HCT116 (cell line): ENCODE results near the gene TIAM1. TPM values are rescaled to one million over a fixed set of nuclear protein-coding genes. Genes with fewer than 3 reads are reported as not detected.

Source experiments
- ATAC-seq: fragments of 200-7000 bp; cut with Tn5 transposase; 2 replicates; pipeline ENCODE4 v1.9.1; 2020; ENCODE audit warnings: mild to moderate bottlenecking, moderate library complexity
- BruUV-seq: library from RNA; stranded (reverse); fragments of 400-500 nt; replicated peaks from 2 replicates; lab custom pipeline; 2021; lab: Mats Ljungman, UMichigan
- CTCF ChIA-PET: fragments of 300-600 bp; sonication (Branson Sonifier 250); formaldehyde crosslinking; loops from one replicate; lab custom pipeline; 2021; ENCODE audit warnings: antibody characterized with exemption; lab: Charles Lee
- POLR2A ChIA-PET: fragments of 300-600, 350-600 bp; sonication (Branson Sonifier 250); formaldehyde crosslinking; loops from one replicate; lab custom pipeline; 2021; ENCODE audit warnings: antibody characterized with exemption; lab: Charles Lee
- RAD21 ChIA-PET, 2 experiments: fragments of 300-600 bp; sonication (Branson Sonifier 250); formaldehyde crosslinking; loops; one replicate each; lab custom pipeline; 2023; ENCODE audit warnings: low total read pairs in 2 of 2; ENCODE audit not compliant: uncharacterized antibody in 2 of 2, unreplicated experiment in 2 of 2, low non-redundant PET in 1 of 2; lab: Charles Lee
- DNase-seq: peaks from one replicate; pipeline ENCODE4 v3.0.0-alpha.2; 2010; ENCODE audit warnings: low read depth, low spot score
- H2AFZ ChIP-seq: fragments of 200-600 bp; shearing (Covaris generic), sonication (generic); 2 replicates; pipeline ENCODE4 v1.6.1; 2017; ENCODE audit warnings: low read depth, mixed run types, mixed read lengths, antibody characterized with exemption, low read length; ENCODE audit not compliant: poor library complexity, severe bottlenecking
- H3K27ac ChIP-seq: 2 replicates; pipeline ENCODE4 v1.5.1; 2012; ENCODE audit warnings: low read depth, low read length
- H3K27me3 ChIP-seq: fragments of 200-600 bp; sonication (generic); 2 replicates; pipeline ENCODE4 v1.6.1; 2016; ENCODE audit warnings: mixed run types, low read length, mixed read lengths; ENCODE audit not compliant: insufficient read depth
- H3K36me3 ChIP-seq, 2 experiments: fragments of 200-500 bp in 1 of 2; fragments of 200-600 bp in 1 of 2; sonication (Bioruptor generic) in 1 of 2; sonication (generic) in 1 of 2; 2 replicates each; pipeline versions ENCODE4 v1.5.1 to v1.6.1; 2014 to 2016; ENCODE audit warnings: low read length in 2 of 2, inconsistent platforms in 1 of 2, mixed read lengths in 1 of 2, mixed run types in 1 of 2; ENCODE audit not compliant: insufficient read depth in 2 of 2, control insufficient read depth in 1 of 2
- H3K4me1 ChIP-seq, 2 experiments: fragments of 200-600 bp in 1 of 2; sonication (generic) in 1 of 2; 2 replicates each; pipeline versions ENCODE4 v1.5.1 to v1.6.1; 2012 to 2017; ENCODE audit warnings: low read length in 2 of 2, inconsistent platforms in 1 of 2, mild to moderate bottlenecking in 1 of 2, mixed read lengths in 1 of 2, mixed run types in 1 of 2, moderate library complexity in 1 of 2; ENCODE audit not compliant: insufficient read depth in 2 of 2, control insufficient read depth in 1 of 2
- H3K4me2 ChIP-seq: fragments of 200-600 bp; sonication (generic); 2 replicates; pipeline ENCODE4 v1.6.1; 2017; ENCODE audit warnings: mixed run types, low read length, mixed read lengths
- H3K4me3 ChIP-seq, 2 experiments: fragments of 200-600 bp in 1 of 2; sonication (generic) in 1 of 2; replicated peaks in 1 of 2; 2 replicates each; pipeline ENCODE4 v1.5.1; 2011 to 2016; ENCODE audit warnings: low read length in 2 of 2, control low read depth in 1 of 2, low read depth in 1 of 2, mild to moderate bottlenecking in 1 of 2, mixed read lengths in 1 of 2, mixed run types in 1 of 2
- H3K79me2 ChIP-seq: fragments of 200-600 bp; sonication (generic); 2 replicates; pipeline ENCODE4 v1.6.1; 2017; ENCODE audit warnings: mild to moderate bottlenecking, mixed run types, low read length, moderate library complexity, mixed read lengths; ENCODE audit not compliant: insufficient read depth
- H3K9ac ChIP-seq: fragments of 200-600 bp; sonication (generic); 2 replicates; pipeline ENCODE4 v1.6.1; 2016; ENCODE audit warnings: low read length, mixed read lengths
- H3K9me2 ChIP-seq: fragments of 200-600 bp; sonication (generic), shearing (Covaris generic); 2 replicates; pipeline ENCODE4 v1.6.1; 2017; ENCODE audit warnings: mixed run types, mild to moderate bottlenecking, moderate library complexity; ENCODE audit not compliant: insufficient read depth
- H3K9me3 ChIP-seq, 2 experiments: fragments of 200-500 bp in 1 of 2; fragments of 200-600 bp in 1 of 2; sonication (Bioruptor generic) in 1 of 2; sonication (generic) in 1 of 2; 2 replicates each; pipeline ENCODE4 v1.6.1; 2014 to 2017; ENCODE audit warnings: low read length in 2 of 2, mixed read lengths in 2 of 2, inconsistent platforms in 1 of 2, low read depth in 1 of 2, mild to moderate bottlenecking in 1 of 2, mixed run types in 1 of 2, moderate library complexity in 1 of 2; ENCODE audit not compliant: control insufficient read depth in 1 of 2, insufficient read depth in 1 of 2
- H4K20me1 ChIP-seq: fragments of 200-600 bp; sonication (generic), shearing (Covaris generic); 2 replicates; pipeline ENCODE4 v1.6.1; 2017; ENCODE audit warnings: mixed run types, mild to moderate bottlenecking, moderate library complexity; ENCODE audit not compliant: insufficient read depth
- EGR1 ChIP-seq: IDR thresholded peaks from 2 replicates; pipeline ENCODE4 v1.6.1; 2012; ENCODE audit warnings: low read depth
- JUND ChIP-seq: IDR thresholded peaks from 2 replicates; pipeline ENCODE4 v1.6.1; 2012
- POLR2A ChIP-seq: IDR thresholded peaks from 2 replicates; pipeline ENCODE4 v1.7.0; 2011; ENCODE audit warnings: borderline replicate concordance; ENCODE audit not compliant: insufficient read depth, insufficient read length; ENCODE audit errors: extremely low read depth
- SP1 ChIP-seq: IDR thresholded peaks from 2 replicates; pipeline ENCODE4 v1.6.1; 2012; ENCODE audit warnings: low read depth
- ZFX ChIP-seq: fragments of 450-650 bp; IDR thresholded peaks from 2 replicates; pipeline ENCODE4 v1.6.1; 2017
- intact Hi-C: fragments of 100-400 bp; cut with micrococcal nuclease; formaldehyde crosslinking; loops from 2 replicates; pipeline ENCODE4 v1.10.0; 2022
- total RNA-seq: library from RNA; stranded (reverse); gene quantifications from one replicate; pipeline ENCODE4 v1.2.1, GENCODE V29; 2021; ENCODE audit not compliant: unreplicated experiment

The TIAM1 gene
- total RNA-seq, 1 experiment from 2014 or later: 47.8 TPM

DNA sequence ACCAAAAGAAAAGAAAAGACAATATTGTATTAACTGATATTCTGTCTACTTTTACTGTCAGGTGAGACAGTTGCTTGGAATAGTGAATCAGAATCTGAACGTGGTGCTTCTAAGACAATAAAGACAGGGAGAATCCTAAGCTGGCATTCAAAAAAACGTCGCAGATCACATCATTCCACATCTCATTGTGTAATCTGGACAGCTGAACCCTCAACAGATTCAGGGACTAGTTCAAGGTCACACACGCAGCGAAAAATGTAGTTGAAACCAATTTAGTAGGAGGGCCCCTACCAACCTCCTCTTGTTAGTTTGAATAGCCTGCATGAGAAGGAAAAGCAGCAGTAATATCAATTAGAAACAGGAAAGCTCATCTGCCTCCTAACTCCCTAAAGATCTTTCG lies 259.4 kb downstream of the TIAM1 start:
- ChIA-PET RAD21 (no interaction called here), CTCF (no interaction called here), POLR2A (no interaction called here)
- no peaks in the 10 kb centered on the region for H3K9me2 ChIP-seq
- H3K36me3 ChIP-seq: no peaks in the 10 kb centered on the region
- H3K4me3 ChIP-seq: no peak overlapping the region
- intact Hi-C loops: loop anchor here (5.0 to 10.0 kb wide), 3 partner anchors 1710 to 1997 kb away; no protein-coding TSS in a partner anchor
- H3K9ac ChIP-seq: no peak overlapping the region
- TF ChIP-seq SP1 (no peak), EGR1 (no peak)
- H4K20me1 ChIP-seq: no peaks in the 10 kb centered on the region
- no peaks in the 10 kb centered on the region for H3K27me3 ChIP-seq
- H3K4me2 ChIP-seq: no peak overlapping the region
- DNase-seq (no peak), ATAC-seq (no peak)
- no TSS peak for BruUV-seq
- no peaks in the 10 kb centered on the region for H3K4me1 ChIP-seq
- no peaks in the 10 kb centered on the region for H3K79me2 ChIP-seq
- H2AFZ ChIP-seq: no peak overlapping the region
- H3K27ac ChIP-seq: no peak overlapping the region
- no peaks in the 10 kb centered on the region for H3K9me3 ChIP-seq

DNA sequence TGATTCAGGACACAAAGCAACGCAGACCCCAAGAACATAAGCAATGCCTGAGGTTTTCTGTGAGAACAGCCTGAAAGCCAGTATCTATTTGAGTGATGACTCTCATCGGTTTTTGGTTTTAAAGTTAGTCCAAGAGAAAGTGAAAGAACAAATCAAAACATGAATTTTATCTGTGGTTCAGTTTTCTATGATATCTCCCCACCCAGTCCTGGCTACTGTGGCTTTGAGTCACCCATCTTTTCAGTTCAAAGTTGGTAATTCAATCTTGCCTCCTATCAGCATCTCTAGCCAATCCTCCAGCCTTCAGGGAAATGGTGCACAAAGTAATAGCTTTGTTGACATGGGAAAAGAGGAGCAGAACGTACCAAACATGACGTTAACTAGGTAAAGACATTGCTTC lies 265.3 kb downstream of the TIAM1 start:
- Histone ChIP-seq H3K4me1 (no peaks in the 10 kb centered on the region), H3K9me2 (no peaks in the 10 kb centered on the region), H3K9me3 (no peaks in the 10 kb centered on the region), H3K4me2 (no peak overlapping the region), H2AFZ (no peak overlapping the region), H3K9ac (no peak overlapping the region), H4K20me1 (no peaks in the 10 kb centered on the region), H3K27me3 (no peaks in the 10 kb centered on the region; the same call in 1 of the 2 replicates), H3K4me3 (no peak overlapping the region), H3K36me3 (no peaks in the 10 kb centered on the region), H3K27ac (no peak overlapping the region), H3K79me2 (no peaks in the 10 kb centered on the region)
- CTCF ChIA-PET: no interaction called here
- RAD21 ChIA-PET: no interaction called here
- no peak for ATAC-seq
- TF ChIP-seq POLR2A (no peak), ZFX (no peak), JUND (no peak)
- DNase-seq: no peak
- no TSS peak for BruUV-seq
- POLR2A ChIA-PET: no interaction called here
- intact Hi-C loops: loop anchor here (5.0 kb wide), 1 partner anchor 831 kb away; no protein-coding TSS in a partner anchor
